HCT116 (cell line): ENCODE data around the gene ZNF470. TPM values are rescaled to one million over a fixed set of nuclear protein-coding genes. Genes with fewer than 3 reads are reported as not detected.

Experiments used
- ATAC-seq: fragments of 200-7000 bp; cut with Tn5 transposase; 2 replicates; pipeline ENCODE4 v1.9.1; 2020; ENCODE audit warnings: mild to moderate bottlenecking, moderate library complexity
- BruUV-seq: library from RNA; stranded (reverse); fragments of 400-500 nt; replicated peaks from 2 replicates; lab custom pipeline; 2021; lab: Mats Ljungman, UMichigan
- CTCF ChIA-PET: fragments of 300-600 bp; sonication (Branson Sonifier 250); formaldehyde crosslinking; loops from one replicate; lab custom pipeline; 2021; ENCODE audit warnings: antibody characterized with exemption; lab: Charles Lee
- POLR2A ChIA-PET: fragments of 300-600, 350-600 bp; sonication (Branson Sonifier 250); formaldehyde crosslinking; loops from one replicate; lab custom pipeline; 2021; ENCODE audit warnings: antibody characterized with exemption; lab: Charles Lee
- RAD21 ChIA-PET, 2 experiments: fragments of 300-600 bp; sonication (Branson Sonifier 250); formaldehyde crosslinking; loops; one replicate each; lab custom pipeline; 2023; ENCODE audit warnings: low total read pairs in 2 of 2; ENCODE audit not compliant: uncharacterized antibody in 2 of 2, unreplicated experiment in 2 of 2, low non-redundant PET in 1 of 2; lab: Charles Lee
- DNase-seq: peaks from one replicate; pipeline ENCODE4 v3.0.0-alpha.2; 2010; ENCODE audit warnings: low read depth, low spot score
- H2AFZ ChIP-seq: fragments of 200-600 bp; shearing (Covaris generic), sonication (generic); 2 replicates; pipeline ENCODE4 v1.6.1; 2017; ENCODE audit warnings: low read depth, mixed run types, mixed read lengths, antibody characterized with exemption, low read length; ENCODE audit not compliant: poor library complexity, severe bottlenecking
- H3K27ac ChIP-seq: 2 replicates; pipeline ENCODE4 v1.5.1; 2012; ENCODE audit warnings: low read depth, low read length
- H3K27me3 ChIP-seq: fragments of 200-600 bp; sonication (generic); 2 replicates; pipeline ENCODE4 v1.6.1; 2016; ENCODE audit warnings: mixed run types, low read length, mixed read lengths; ENCODE audit not compliant: insufficient read depth
- H3K36me3 ChIP-seq, 2 experiments: fragments of 200-500 bp in 1 of 2; fragments of 200-600 bp in 1 of 2; sonication (Bioruptor generic) in 1 of 2; sonication (generic) in 1 of 2; 2 replicates each; pipeline versions ENCODE4 v1.5.1 to v1.6.1; 2014 to 2016; ENCODE audit warnings: low read length in 2 of 2, inconsistent platforms in 1 of 2, mixed read lengths in 1 of 2, mixed run types in 1 of 2; ENCODE audit not compliant: insufficient read depth in 2 of 2, control insufficient read depth in 1 of 2
- H3K4me1 ChIP-seq, 2 experiments: fragments of 200-600 bp in 1 of 2; sonication (generic) in 1 of 2; 2 replicates each; pipeline versions ENCODE4 v1.5.1 to v1.6.1; 2012 to 2017; ENCODE audit warnings: low read length in 2 of 2, inconsistent platforms in 1 of 2, mild to moderate bottlenecking in 1 of 2, mixed read lengths in 1 of 2, mixed run types in 1 of 2, moderate library complexity in 1 of 2; ENCODE audit not compliant: insufficient read depth in 2 of 2, control insufficient read depth in 1 of 2
- H3K4me2 ChIP-seq: fragments of 200-600 bp; sonication (generic); 2 replicates; pipeline ENCODE4 v1.6.1; 2017; ENCODE audit warnings: mixed run types, low read length, mixed read lengths
- H3K4me3 ChIP-seq, 2 experiments: fragments of 200-600 bp in 1 of 2; sonication (generic) in 1 of 2; replicated peaks in 1 of 2; 2 replicates each; pipeline ENCODE4 v1.5.1; 2011 to 2016; ENCODE audit warnings: low read length in 2 of 2, control low read depth in 1 of 2, low read depth in 1 of 2, mild to moderate bottlenecking in 1 of 2, mixed read lengths in 1 of 2, mixed run types in 1 of 2
- H3K79me2 ChIP-seq: fragments of 200-600 bp; sonication (generic); 2 replicates; pipeline ENCODE4 v1.6.1; 2017; ENCODE audit warnings: mild to moderate bottlenecking, mixed run types, low read length, moderate library complexity, mixed read lengths; ENCODE audit not compliant: insufficient read depth
- H3K9ac ChIP-seq: fragments of 200-600 bp; sonication (generic); 2 replicates; pipeline ENCODE4 v1.6.1; 2016; ENCODE audit warnings: low read length, mixed read lengths
- H3K9me2 ChIP-seq: fragments of 200-600 bp; sonication (generic), shearing (Covaris generic); 2 replicates; pipeline ENCODE4 v1.6.1; 2017; ENCODE audit warnings: mixed run types, mild to moderate bottlenecking, moderate library complexity; ENCODE audit not compliant: insufficient read depth
- H3K9me3 ChIP-seq, 2 experiments: fragments of 200-500 bp in 1 of 2; fragments of 200-600 bp in 1 of 2; sonication (Bioruptor generic) in 1 of 2; sonication (generic) in 1 of 2; 2 replicates each; pipeline ENCODE4 v1.6.1; 2014 to 2017; ENCODE audit warnings: low read length in 2 of 2, mixed read lengths in 2 of 2, inconsistent platforms in 1 of 2, low read depth in 1 of 2, mild to moderate bottlenecking in 1 of 2, mixed run types in 1 of 2, moderate library complexity in 1 of 2; ENCODE audit not compliant: control insufficient read depth in 1 of 2, insufficient read depth in 1 of 2
- H4K20me1 ChIP-seq: fragments of 200-600 bp; sonication (generic), shearing (Covaris generic); 2 replicates; pipeline ENCODE4 v1.6.1; 2017; ENCODE audit warnings: mixed run types, mild to moderate bottlenecking, moderate library complexity; ENCODE audit not compliant: insufficient read depth
- CEBPB ChIP-seq: IDR thresholded peaks from 2 replicates; pipeline ENCODE4 v1.6.1; 2012; ENCODE audit warnings: low read depth
- ELF1 ChIP-seq: IDR thresholded peaks from 2 replicates; pipeline ENCODE4 v1.6.1; 2012; ENCODE audit warnings: low read depth, borderline replicate concordance
- EZH2phosphoT487 ChIP-seq: fragments of 200-600 bp; IDR thresholded peaks from 2 replicates; pipeline ENCODE4 v1.6.1; 2018; ENCODE audit warnings: antibody characterized with exemption, borderline replicate concordance
- JUND ChIP-seq: IDR thresholded peaks from 2 replicates; pipeline ENCODE4 v1.6.1; 2012
- POLR2A ChIP-seq: IDR thresholded peaks from 2 replicates; pipeline ENCODE4 v1.7.0; 2011; ENCODE audit warnings: borderline replicate concordance; ENCODE audit not compliant: insufficient read depth, insufficient read length; ENCODE audit errors: extremely low read depth
- POLR2AphosphoS5 ChIP-seq: IDR thresholded peaks from 2 replicates; pipeline ENCODE4 v1.6.1; 2011; ENCODE audit warnings: mild to moderate bottlenecking, low read depth, low read length, moderate library complexity
- RAD21 ChIP-seq: IDR thresholded peaks from 2 replicates; pipeline ENCODE4 v1.6.1; 2012; ENCODE audit warnings: low read depth, mild to moderate bottlenecking
- SIN3A ChIP-seq: IDR thresholded peaks from 2 replicates; pipeline ENCODE4 v1.6.1; 2012; ENCODE audit warnings: low read depth
- SRF ChIP-seq: IDR thresholded peaks from 2 replicates; pipeline ENCODE4 v1.6.1; 2012; ENCODE audit warnings: low read depth
- TCF7L2 ChIP-seq: IDR thresholded peaks from 2 replicates; pipeline ENCODE4 v1.7.0; 2011; ENCODE audit warnings: borderline replicate concordance, inconsistent platforms; ENCODE audit not compliant: insufficient read depth, insufficient read length; ENCODE audit errors: extremely low read depth
- YY1 ChIP-seq: IDR thresholded peaks from 2 replicates; pipeline ENCODE4 v1.6.1; 2011; ENCODE audit warnings: low read length, low read depth, moderate library complexity, mild to moderate bottlenecking; ENCODE audit not compliant: insufficient replicate concordance; ENCODE audit errors: extremely low read depth
- ZNF274 ChIP-seq: fragments of 200-500 bp; sonication (Bioruptor generic); IDR thresholded peaks from 2 replicates; pipeline ENCODE4 v1.6.1; 2014; ENCODE audit warnings: mild to moderate bottlenecking, low read depth, low read length, inconsistent platforms
- intact Hi-C: fragments of 100-400 bp; cut with micrococcal nuclease; formaldehyde crosslinking; loops from 2 replicates; pipeline ENCODE4 v1.10.0; 2022
- total RNA-seq: library from RNA; stranded (reverse); gene quantifications from one replicate; pipeline ENCODE4 v1.2.1, GENCODE V29; 2021; ENCODE audit not compliant: unreplicated experiment
- TF ChIP-seq, protein P1 (sequence below): IDR thresholded peaks from 2 replicates; pipeline ENCODE4 v1.6.1; 2012

ZNF470 gene
- total RNA-seq, 1 experiment from 2014 or later = not detected

GRCh38 chr19:56601375-56601774 lies 34.1 kb downstream of the ZNF470 start (continued):
- TF ChIP-seq EZH2phosphoT487 (no peak), SRF (no peak), JUND (no peak), POLR2A (no peak), ELF1 (no peak)
- TF ChIP-seq, protein P1, sequence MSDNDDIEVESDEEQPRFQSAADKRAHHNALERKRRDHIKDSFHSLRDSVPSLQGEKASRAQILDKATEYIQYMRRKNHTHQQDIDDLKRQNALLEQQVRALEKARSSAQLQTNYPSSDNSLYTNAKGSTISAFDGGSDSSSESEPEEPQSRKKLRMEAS = no peak

DNA sequence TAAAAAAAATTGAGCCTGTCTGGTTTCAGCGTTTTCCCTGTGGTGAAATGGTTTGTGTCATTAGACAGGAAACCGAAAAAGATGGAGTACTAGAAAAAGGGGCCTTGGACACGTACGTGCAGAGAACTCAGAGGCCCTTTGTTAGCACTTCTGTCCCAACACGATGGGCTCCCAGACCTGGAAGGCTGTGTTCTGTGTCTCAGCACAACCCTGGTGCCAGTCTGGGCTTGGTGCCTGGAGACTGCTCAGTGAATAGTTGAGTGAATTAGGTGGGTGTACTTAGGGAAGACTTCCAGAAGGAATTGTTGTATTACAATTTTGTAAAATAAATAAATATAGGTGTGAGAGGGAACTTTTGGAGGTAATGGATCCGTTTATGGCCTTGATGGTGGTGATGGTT lies 36.6 kb downstream of the ZNF470 start:
- CTCF ChIA-PET = no interaction called here
- H3K79me2 ChIP-seq = no peaks in the 10 kb centered on the region
- RAD21 ChIA-PET = no interaction called here
- no peak for TF ChIP-seq CEBPB
- no peak for TF ChIP-seq YY1
- TF ChIP-seq POLR2AphosphoS5 = no peak
- no peak for TF ChIP-seq SIN3A
- no peak for TF ChIP-seq TCF7L2
- TF ChIP-seq RAD21 = no peak
- TF ChIP-seq SRF = no peak
- TF ChIP-seq ZNF274 = no peak
- TF ChIP-seq JUND = no peak
- no peaks in the 10 kb centered on the region for H3K4me1 ChIP-seq
- intact Hi-C loops = no loop called here
- H4K20me1 ChIP-seq = no peaks in the 10 kb centered on the region
- H3K9ac ChIP-seq = no peak overlapping the region
- no peak overlapping the region for H3K4me3 ChIP-seq
- no peaks in the 10 kb centered on the region for H3K27me3 ChIP-seq
- no peak for DNase-seq
- no peaks in the 10 kb centered on the region for H3K36me3 ChIP-seq
- no peak overlapping the region for H3K4me2 ChIP-seq
- POLR2A ChIA-PET = no interaction called here
- H3K9me2 ChIP-seq = no peaks in the 10 kb centered on the region
- ATAC-seq = no peak
- H2AFZ ChIP-seq = no peak overlapping the region
- BruUV-seq = no TSS peak
- peaks cover 21 to 33% of the 10 kb centered on the region in 2 experiments; a peak in 2 of 4 replicates for H3K9me3 ChIP-seq
- no peak overlapping the region for H3K27ac ChIP-seq
